Uterus (tissue), 2 donors: ENCODE data around the gene ETV1.

Experiments
- CTCF ChIP-seq, 4 experiments: fragments of 200-600 bp in 2 of 4; fragments of 450-650 bp in 2 of 4; sonication (generic) in 2 of 4; IDR thresholded peaks; one replicate each; pipeline ENCODE4 v1.5.1; 2016 to 2019; ENCODE audit warnings: antibody characterized with exemption in 4 of 4, mild to moderate bottlenecking in 2 of 4, moderate library complexity in 1 of 4
- POLR2A ChIP-seq, 2 donors: fragments of 450-650 bp; IDR thresholded peaks; one replicate each; pipeline ENCODE4 v1.6.1; 2016; ENCODE audit warnings: antibody characterized with exemption in 2 of 2, mild to moderate bottlenecking in 1 of 2, moderate library complexity in 1 of 2

- TF ChIP-seq POLR2A (IDR thresholded peaks at IDR 0.05) (no peak), CTCF (IDR thresholded peaks at IDR 0.05) (no peak)
These were observed 137.0 kb downstream of the ETV1 start for GRCh38 chr7:13852281-13852968.
